PC-9 (cell line): ENCODE results near the gene IL15. TPM values are rescaled to one million over a fixed set of nuclear protein-coding genes. Genes with fewer than 3 reads are reported as not detected.

ENCODE experiments used
- BruUV-seq: library from RNA; stranded (reverse); fragments of 400-500 nt; replicated peaks from 2 replicates; lab custom pipeline; 2021; lab: Mats Ljungman, UMichigan
- CTCF ChIA-PET: fragments of 300-600 bp; sonication (Branson Sonifier 250); formaldehyde crosslinking; loops from one replicate; lab custom pipeline; 2022; ENCODE audit warnings: antibody characterized with exemption; lab: Charles Lee
- POLR2A ChIA-PET: fragments of 300-600 bp; sonication (Branson Sonifier 250); formaldehyde crosslinking; loops from one replicate; lab custom pipeline; 2022; ENCODE audit warnings: antibody characterized with exemption; ENCODE audit not compliant: unreplicated experiment; lab: Charles Lee
- DNase-seq, 2 experiments: peaks; one replicate each; pipeline versions ENCODE4 v3.0.0 to v3.0.0-alpha.2; 2015 to 2022; ENCODE audit warnings: mixed read lengths in 1 of 2
- H2AFZ ChIP-seq: fragments of 200-600 bp; sonication (generic); 2 replicates; pipeline ENCODE4 v1.8.1; 2017; ENCODE audit warnings: antibody characterized with exemption
- H3F3A ChIP-seq: fragments of 200-600 bp; sonication (generic); 2 replicates; pipeline ENCODE4 v1.8.1; 2017; ENCODE audit warnings: antibody characterized with exemption, mild to moderate bottlenecking, low read depth; ENCODE audit not compliant: insufficient read depth
- H3K27ac ChIP-seq: fragments of 200-600 bp; sonication (generic); 2 replicates; pipeline ENCODE4 v1.6.1; 2016; ENCODE audit warnings: mixed run types
- H3K27me3 ChIP-seq: fragments of 200-600 bp; sonication (generic); 2 replicates; pipeline ENCODE4 v1.6.1; 2016; ENCODE audit warnings: low read depth, mixed run types; ENCODE audit not compliant: insufficient read depth
- H3K36me3 ChIP-seq: fragments of 200-600 bp; sonication (generic); 2 replicates; pipeline ENCODE4 v1.6.1; 2016; ENCODE audit warnings: low read depth, mixed run types
- H3K4me1 ChIP-seq: fragments of 200-600 bp; sonication (generic); replicated peaks from 2 replicates; pipeline ENCODE4 v1.6.1; 2016; ENCODE audit warnings: mixed run types; ENCODE audit not compliant: insufficient read depth
- H3K4me2 ChIP-seq: fragments of 200-600 bp; sonication (generic); 2 replicates; pipeline ENCODE4 v1.6.1; 2017; ENCODE audit warnings: mixed run types
- H3K4me3 ChIP-seq: fragments of 200-600 bp; sonication (generic); 2 replicates; pipeline ENCODE4 v1.6.1; 2016; ENCODE audit warnings: mixed run types
- H3K79me2 ChIP-seq: fragments of 200-600 bp; sonication (generic); 2 replicates; pipeline ENCODE4 v1.6.1; 2017; ENCODE audit warnings: low read depth, mixed run types
- H3K9me2 ChIP-seq: fragments of 200-600 bp; sonication (generic); 2 replicates; pipeline ENCODE4 v1.8.1; 2017; ENCODE audit warnings: mild to moderate bottlenecking; ENCODE audit not compliant: insufficient read depth
- H3K9me3 ChIP-seq: fragments of 200-600 bp; sonication (generic); 2 replicates; pipeline ENCODE4 v1.8.1; 2016; ENCODE audit warnings: low read depth; ENCODE audit not compliant: insufficient read depth
- H4K20me1 ChIP-seq: fragments of 200-600 bp; sonication (generic); 2 replicates; pipeline ENCODE4 v1.8.1; 2017; ENCODE audit not compliant: insufficient read depth
- EZH2 ChIP-seq: fragments of 200-600 bp; sonication (generic); IDR thresholded peaks from 2 replicates; pipeline ENCODE4 v1.8.0; 2017; ENCODE audit warnings: antibody characterized with exemption, low read depth
- intact Hi-C: fragments of 100-400 bp; cut with micrococcal nuclease; formaldehyde crosslinking; loops from one replicate; pipeline ENCODE4 v1.10.0; 2022; ENCODE audit not compliant: unreplicated experiment
- total RNA-seq: library from RNA; stranded (reverse); gene quantifications from 2 replicates; pipeline ENCODE4 v1.2.3, GENCODE V29; 2021
- TF ChIP-seq, protein P1 (sequence below): fragments of 200-600 bp; sonication (generic); conservative IDR thresholded peaks from 2 replicates; pipeline ENCODE4 v1.6.1; 2017; ENCODE audit warnings: mixed run types, antibody characterized with exemption, mild to moderate bottlenecking, moderate library complexity

Gene IL15
- total RNA-seq, 1 experiment from 2014 or later, result 4.2 TPM

DNA sequence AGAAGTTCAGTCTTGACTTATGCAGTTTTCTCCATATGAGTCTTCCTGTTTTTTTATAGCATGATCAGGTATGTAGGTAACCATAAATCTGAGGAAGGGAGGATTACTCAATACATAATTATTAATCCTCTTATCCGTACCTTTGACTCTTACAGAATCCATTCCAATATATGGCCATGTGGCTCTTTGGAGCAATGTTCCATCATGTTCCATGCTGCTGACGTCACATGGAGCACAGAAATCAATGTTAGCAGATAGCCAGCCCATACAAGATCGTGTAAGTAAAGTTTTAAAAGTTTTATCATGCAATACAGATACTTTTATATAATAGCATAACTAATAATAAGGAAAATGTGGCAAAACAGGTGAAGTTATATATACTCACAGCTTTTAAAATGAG lies 19.6 kb downstream of the IL15 start:
- no peak overlapping the region for H2AFZ ChIP-seq
- intact Hi-C loops, result no loop called here
- H3K4me1 ChIP-seq, result no peaks in the 10 kb centered on the region
- no TSS peak for BruUV-seq
- H3K79me2 ChIP-seq, result no peaks in the 10 kb centered on the region
- H4K20me1 ChIP-seq, result no peaks in the 10 kb centered on the region
- no peaks in the 10 kb centered on the region for H3K9me3 ChIP-seq
- H3K4me2 ChIP-seq, result no peak overlapping the region
- H3K36me3 ChIP-seq, result no peaks in the 10 kb centered on the region
- TF ChIP-seq, protein P1, sequence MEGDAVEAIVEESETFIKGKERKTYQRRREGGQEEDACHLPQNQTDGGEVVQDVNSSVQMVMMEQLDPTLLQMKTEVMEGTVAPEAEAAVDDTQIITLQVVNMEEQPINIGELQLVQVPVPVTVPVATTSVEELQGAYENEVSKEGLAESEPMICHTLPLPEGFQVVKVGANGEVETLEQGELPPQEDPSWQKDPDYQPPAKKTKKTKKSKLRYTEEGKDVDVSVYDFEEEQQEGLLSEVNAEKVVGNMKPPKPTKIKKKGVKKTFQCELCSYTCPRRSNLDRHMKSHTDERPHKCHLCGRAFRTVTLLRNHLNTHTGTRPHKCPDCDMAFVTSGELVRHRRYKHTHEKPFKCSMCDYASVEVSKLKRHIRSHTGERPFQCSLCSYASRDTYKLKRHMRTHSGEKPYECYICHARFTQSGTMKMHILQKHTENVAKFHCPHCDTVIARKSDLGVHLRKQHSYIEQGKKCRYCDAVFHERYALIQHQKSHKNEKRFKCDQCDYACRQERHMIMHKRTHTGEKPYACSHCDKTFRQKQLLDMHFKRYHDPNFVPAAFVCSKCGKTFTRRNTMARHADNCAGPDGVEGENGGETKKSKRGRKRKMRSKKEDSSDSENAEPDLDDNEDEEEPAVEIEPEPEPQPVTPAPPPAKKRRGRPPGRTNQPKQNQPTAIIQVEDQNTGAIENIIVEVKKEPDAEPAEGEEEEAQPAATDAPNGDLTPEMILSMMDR, result no peak
- TF ChIP-seq EZH2, result no peak
- DNase-seq, result no peak
- no peak overlapping the region for H3K4me3 ChIP-seq
- H3K27me3 ChIP-seq, result no peaks in the 10 kb centered on the region
- ChIA-PET CTCF (no interaction called here), POLR2A (no interaction called here)
- no peaks in the 10 kb centered on the region for H3F3A ChIP-seq
- H3K9me2 ChIP-seq, result no peaks in the 10 kb centered on the region
- no peak overlapping the region for H3K27ac ChIP-seq

DNA sequence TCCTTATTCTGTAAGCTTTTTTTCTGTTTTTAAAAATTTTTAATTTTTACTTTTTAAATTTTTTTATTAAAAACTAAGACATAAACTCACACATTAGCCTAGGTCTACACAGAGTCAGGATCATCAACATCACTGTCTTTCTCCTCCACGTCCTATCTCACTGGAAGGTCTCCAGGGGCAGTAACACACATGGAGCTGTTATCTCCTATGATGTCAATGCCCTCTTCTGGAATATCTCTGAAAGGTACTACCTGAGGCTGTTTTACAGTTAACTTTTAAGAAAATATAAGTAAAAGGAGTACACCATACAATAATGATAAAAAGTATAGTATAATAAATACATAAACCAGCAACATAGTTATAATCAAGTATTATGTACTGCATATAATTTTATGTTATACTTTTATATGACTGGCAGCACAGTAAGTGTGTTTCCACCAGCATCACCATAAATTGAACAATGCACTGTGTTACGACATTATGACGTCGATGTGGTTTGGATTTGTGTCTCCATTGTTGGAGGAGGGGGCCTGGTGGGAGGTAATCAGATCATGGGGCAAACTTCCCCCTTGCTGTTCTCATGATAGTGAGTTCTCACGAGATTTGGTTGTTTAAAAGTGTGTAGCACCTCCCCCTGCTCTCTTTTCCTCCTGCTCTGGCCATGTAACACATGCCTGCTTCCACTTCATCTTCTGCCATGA lies 21.3 kb downstream of the IL15 start:
- CTCF ChIA-PET, result no interaction called here
- Histone ChIP-seq H2AFZ (no peak overlapping the region), H3K27ac (no peak overlapping the region), H3K4me1 (no peaks in the 10 kb centered on the region), H3K9me2 (no peaks in the 10 kb centered on the region), H3K9me3 (no peaks in the 10 kb centered on the region), H3K79me2 (no peaks in the 10 kb centered on the region), H3F3A (no peaks in the 10 kb centered on the region), H3K4me3 (no peak overlapping the region), H3K27me3 (no peaks in the 10 kb centered on the region), H3K4me2 (no peak overlapping the region), H3K36me3 (no peaks in the 10 kb centered on the region), H4K20me1 (no peaks in the 10 kb centered on the region)
- DNase-seq, result no peak
- POLR2A ChIA-PET, result interaction anchor here (0.5 kb wide), 1 partner anchor 396 kb away, joined by 3 read pairs; no protein-coding TSS in a partner anchor
- TF ChIP-seq, protein P1, result no peak
- TF ChIP-seq EZH2, result no peak
- no TSS peak for BruUV-seq
- intact Hi-C loops, result no loop called here

DNA sequence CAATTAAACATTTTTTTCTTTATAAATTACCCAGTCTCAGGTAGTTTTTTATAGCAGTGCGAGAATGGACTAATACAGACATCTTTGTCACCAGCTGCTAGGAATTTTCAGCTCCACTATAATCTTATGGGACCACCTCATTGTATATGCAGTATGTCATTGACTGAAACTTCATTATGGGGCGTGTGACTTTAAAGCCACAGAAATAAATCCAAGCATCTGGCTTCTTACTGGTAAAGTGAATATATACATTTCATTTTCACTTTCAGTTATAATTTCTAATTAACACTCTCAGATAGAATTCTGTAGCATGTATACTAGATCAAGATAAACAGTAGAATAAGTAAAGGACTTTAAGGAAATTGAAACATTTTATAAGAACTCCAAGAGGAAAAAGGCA lies 21.9 kb downstream of the IL15 start:
- no peak for TF ChIP-seq EZH2
- TF ChIP-seq, protein P1, result no peak
- POLR2A ChIA-PET, result no interaction called here
- intact Hi-C loops, result no loop called here
- CTCF ChIA-PET, result no interaction called here
- no peaks in the 10 kb centered on the region for H3K27me3 ChIP-seq
- BruUV-seq, result no TSS peak
- H3K9me2 ChIP-seq, result no peaks in the 10 kb centered on the region
- no peaks in the 10 kb centered on the region for H3K36me3 ChIP-seq
- H3K4me3 ChIP-seq, result no peak overlapping the region
- no peak overlapping the region for H3K4me2 ChIP-seq
- H2AFZ ChIP-seq, result no peak overlapping the region
- H3F3A ChIP-seq, result no peaks in the 10 kb centered on the region
- no peak for DNase-seq
- H3K4me1 ChIP-seq, result no peaks in the 10 kb centered on the region
- no peak overlapping the region for H3K27ac ChIP-seq
- no peaks in the 10 kb centered on the region for H4K20me1 ChIP-seq
- no peaks in the 10 kb centered on the region for H3K9me3 ChIP-seq
- no peaks in the 10 kb centered on the region for H3K79me2 ChIP-seq
